MM.1S (cell line): Measurements from ENCODE around the gene TSPAN8.
"Not testable (repeated sequence)": the region's sequence is repeated elsewhere in the genome, so short reads cannot be mapped to it uniquely, and the experiment has no call there.

Experiments used
- DNase-seq: peaks from one replicate; pipeline ENCODE4 v3.0.0-alpha.2; 2015
- H2AFZ ChIP-seq: fragments of 300-600 bp; sonication (generic); 2 replicates; pipeline ENCODE4 v1.6.0; 2016; ENCODE audit warnings: antibody characterized with exemption, low read length
- H3F3A ChIP-seq: fragments of 300-600 bp; sonication (generic); 2 replicates; pipeline ENCODE4 v1.6.1; 2016; ENCODE audit warnings: mild to moderate bottlenecking, antibody characterized with exemption, low read length, moderate library complexity, mixed read lengths; ENCODE audit not compliant: insufficient read depth
- H3K27ac ChIP-seq: fragments of 300-600 bp; sonication (generic); 2 replicates; pipeline ENCODE4 v1.5.1; 2016; ENCODE audit warnings: mild to moderate bottlenecking, low read length
- H3K27me3 ChIP-seq: fragments of 300-600 bp; sonication (generic); replicated peaks from 2 replicates; pipeline ENCODE4 v1.6.0; 2016; ENCODE audit warnings: low read length; ENCODE audit not compliant: insufficient read depth
- H3K36me3 ChIP-seq: fragments of 300-600 bp; sonication (generic); replicated peaks from 2 replicates; pipeline ENCODE4 v1.6.1; 2016; ENCODE audit warnings: mild to moderate bottlenecking, low read length, mixed read lengths; ENCODE audit not compliant: insufficient read depth
- H3K4me1 ChIP-seq: fragments of 300-600 bp; sonication (generic); 2 replicates; pipeline ENCODE4 v1.6.1; 2016; ENCODE audit warnings: low read length, mixed read lengths
- H3K4me2 ChIP-seq: fragments of 300-600 bp; sonication (generic); 2 replicates; pipeline ENCODE4 v1.6.0; 2016; ENCODE audit warnings: low read depth, low read length
- H3K4me3 ChIP-seq: fragments of 300-600 bp; sonication (generic); 2 replicates; pipeline ENCODE4 v1.5.1; 2016; ENCODE audit warnings: low read length, mixed read lengths
- H3K79me2 ChIP-seq: fragments of 300-600 bp; sonication (generic); 2 replicates; pipeline ENCODE4 v1.6.1; 2016; ENCODE audit warnings: mixed run types, low read length, mixed read lengths
- H3K9ac ChIP-seq: fragments of 300-600 bp; sonication (generic); 2 replicates; pipeline ENCODE4 v1.6.1; 2016; ENCODE audit warnings: low read length, mixed read lengths
- H3K9me2 ChIP-seq: fragments of 300-600 bp; sonication (generic); replicated peaks from 2 replicates; pipeline ENCODE4 v1.6.1; 2016; ENCODE audit warnings: mild to moderate bottlenecking, low read length, mixed read lengths; ENCODE audit not compliant: insufficient read depth
- H3K9me3 ChIP-seq: fragments of 300-600 bp; sonication (generic); replicated peaks from 2 replicates; pipeline ENCODE4 v1.6.1; 2016; ENCODE audit warnings: mild to moderate bottlenecking, low read length, mixed read lengths; ENCODE audit not compliant: insufficient read depth
- H4K20me1 ChIP-seq: fragments of 300-600 bp; sonication (generic); 2 replicates; pipeline ENCODE4 v1.6.1; 2016; ENCODE audit warnings: mild to moderate bottlenecking, low read length, moderate library complexity, mixed read lengths; ENCODE audit not compliant: insufficient read depth
- CTCF ChIP-seq: fragments of 300-600 bp; sonication (generic); IDR thresholded peaks from 2 replicates; pipeline ENCODE4 v1.5.1; 2016; ENCODE audit warnings: antibody characterized with exemption, low read length, mixed read lengths
- EZH2 ChIP-seq: fragments of 300-600 bp; sonication (generic); optimal IDR thresholded peaks from 2 replicates; pipeline ENCODE3; 2017; ENCODE audit warnings: low read depth, mild to moderate bottlenecking, antibody characterized with exemption, low read length, mixed read lengths
- EZH2phosphoT487 ChIP-seq: fragments of 300-600 bp; sonication (generic); IDR thresholded peaks from 2 replicates; pipeline ENCODE4 v1.6.1; 2018; ENCODE audit warnings: antibody characterized with exemption, low read length

The TSPAN8 gene

GRCh38 chr12:71152851-71153250 is 4.9 kb downstream of the TSPAN8 start:
- no peaks in the 10 kb centered on the region for H3K4me1 ChIP-seq
- H3K27me3 ChIP-seq: no peaks in the 10 kb centered on the region
- H3K9me3 ChIP-seq: no peaks in the 10 kb centered on the region
- H3K79me2 ChIP-seq: no peaks in the 10 kb centered on the region
- TF ChIP-seq EZH2: no peak
- TF ChIP-seq EZH2phosphoT487: no peak
- no peak for TF ChIP-seq CTCF
- H3K4me2 ChIP-seq: no peak overlapping the region
- no peak overlapping the region for H3K27ac ChIP-seq
- H3K4me3 ChIP-seq: no peak overlapping the region
- DNase-seq: no peak
- H2AFZ ChIP-seq: no peak overlapping the region
- H3K9ac ChIP-seq: no peak overlapping the region
- H4K20me1 ChIP-seq: no peaks in the 10 kb centered on the region
- H3F3A ChIP-seq: no peaks in the 10 kb centered on the region
- no peaks in the 10 kb centered on the region for H3K36me3 ChIP-seq
- H3K9me2 ChIP-seq: no peaks in the 10 kb centered on the region

- not testable (repeated sequence) for H3K36me3 ChIP-seq, H3K9me3 ChIP-seq, H3K27me3 ChIP-seq, H3K4me2 ChIP-seq, H4K20me1 ChIP-seq, H3K4me1 ChIP-seq, H3K9ac ChIP-seq, H3K27ac ChIP-seq, H3K4me3 ChIP-seq, DNase-seq, H2AFZ ChIP-seq, H3F3A ChIP-seq, H3K9me2 ChIP-seq, H3K79me2 ChIP-seq
Observed at GRCh38 chr12:71150041-71150440, 7.8 kb downstream of the TSPAN8 start.

- Histone ChIP-seq H3K4me2 (no peak overlapping the region), H3K27me3 (no peaks in the 10 kb centered on the region), H3K27ac (no peak overlapping the region), H2AFZ (no peak overlapping the region), H4K20me1 (no peaks in the 10 kb centered on the region), H3K9me2 (no peaks in the 10 kb centered on the region), H3K4me1 (no peaks in the 10 kb centered on the region), H3K9me3 (no peaks in the 10 kb centered on the region), H3K4me3 (no peak overlapping the region), H3K79me2 (no peaks in the 10 kb centered on the region), H3F3A (no peaks in the 10 kb centered on the region), H3K36me3 (no peaks in the 10 kb centered on the region), H3K9ac (no peak overlapping the region)
- TF ChIP-seq EZH2 (no peak), CTCF (no peak), EZH2phosphoT487 (no peak)
- no peak for DNase-seq
Observed at GRCh38 chr12:71144682-71145081, 13.1 kb downstream of the TSPAN8 start.

- no peak overlapping the region for H3K27ac ChIP-seq
- no peak overlapping the region for H3K9ac ChIP-seq
- H3K79me2 ChIP-seq: no peaks in the 10 kb centered on the region
- DNase-seq: no peak
- H3K4me2 ChIP-seq: no peak overlapping the region
- H3K9me2 ChIP-seq: no peaks in the 10 kb centered on the region
- TF ChIP-seq EZH2 (no peak), EZH2phosphoT487 (no peak), CTCF (no peak)
- H3F3A ChIP-seq: no peaks in the 10 kb centered on the region
- H3K9me3 ChIP-seq: no peaks in the 10 kb centered on the region
- H3K4me3 ChIP-seq: no peak overlapping the region
- no peak overlapping the region for H2AFZ ChIP-seq
- H3K36me3 ChIP-seq: no peaks in the 10 kb centered on the region
- no peaks in the 10 kb centered on the region for H3K27me3 ChIP-seq
- no peaks in the 10 kb centered on the region for H3K4me1 ChIP-seq
- no peaks in the 10 kb centered on the region for H4K20me1 ChIP-seq
Observed at GRCh38 chr12:71142956-71143355, 14.8 kb downstream of the TSPAN8 start.
